T-cell (primary cell): Measurements from ENCODE around the gene CTRB1. TPM values are rescaled to one million over a fixed set of nuclear protein-coding genes. Genes with fewer than 3 reads are reported as not detected.

ENCODE experiments used
- ATAC-seq, 4 experiments: fragments of 200-7000 bp in 3 of 4; fragments of 150-1000 bp in 1 of 4; cut with Tn5 transposase; replicated peaks in 1 of 4; 1 replicate in 3 of 4; 2 replicates in 1 of 4; pipeline ENCODE4 v1.10.0; 2021; ENCODE audit warnings: moderate library complexity in 3 of 4, mild to moderate bottlenecking in 2 of 4, moderate number of reproducible peaks in 1 of 4
- CTCF ChIA-PET, 2 donors: fragments of 300-600 bp; sonication (Branson Sonifier 250); formaldehyde crosslinking; loops; one replicate each; lab custom pipeline; 2022; ENCODE audit warnings: antibody characterized with exemption in 2 of 2; lab: Charles Lee
- POLR2A ChIA-PET, 2 donors: fragments of 300-600 bp; sonication (Branson Sonifier 250); formaldehyde crosslinking; loops; one replicate each; lab custom pipeline; 2022; ENCODE audit warnings: antibody characterized with exemption in 2 of 2; lab: Charles Lee
- DNase-seq, 35 experiments: peaks; one replicate each; pipeline versions ENCODE4 v3.0.0 to v3.0.0-alpha.2; 2013 to 2023
- H3K27ac ChIP-seq: one replicate; pipeline ENCODE4 v1.5.1; 2013; ENCODE audit warnings: low read length
- H3K27me3 ChIP-seq, 2 experiments: replicated peaks in 1 of 2; 1 replicate in 1 of 2; 2 replicates in 1 of 2; pipeline versions ENCODE4 v1.6.1 to v1.7.0; 2013; ENCODE audit warnings: low read length in 1 of 2, mixed read lengths in 1 of 2; ENCODE audit not compliant: control insufficient read depth in 2 of 2, insufficient read depth in 2 of 2; ENCODE audit errors: extremely low read depth in 1 of 2
- H3K36me3 ChIP-seq, 2 donors: 1 replicate in 1 of 2; 2 replicates in 1 of 2; pipeline versions ENCODE4 v1.6.1 to v1.7.0; 2013; ENCODE audit warnings: low read length in 1 of 2; ENCODE audit not compliant: control insufficient read depth in 2 of 2, insufficient read depth in 1 of 2; ENCODE audit errors: extremely low read depth in 1 of 2
- H3K4me1 ChIP-seq, 2 experiments: 1 replicate in 1 of 2; 2 replicates in 1 of 2; pipeline versions ENCODE4 v1.6.1 to v1.7.0; 2013; ENCODE audit warnings: low read length in 2 of 2, mixed read lengths in 1 of 2; ENCODE audit not compliant: insufficient read depth in 2 of 2, control insufficient read depth in 1 of 2; ENCODE audit errors: extremely low read depth in 1 of 2
- H3K4me3 ChIP-seq, 2 donors: 1 replicate in 1 of 2; 2 replicates in 1 of 2; pipeline versions ENCODE4 v1.5.1 to v1.7.0; 2013; ENCODE audit warnings: mild to moderate bottlenecking in 2 of 2, low read length in 1 of 2, moderate library complexity in 1 of 2; ENCODE audit not compliant: control insufficient read depth in 1 of 2; ENCODE audit errors: extremely low read depth in 1 of 2
- H3K9me3 ChIP-seq: 2 replicates; pipeline ENCODE4 v1.7.0; 2013
- H3K27ac Mint-ChIP-seq, 2 donors: one replicate each; pipeline ENCODE4 v1.8.0; 2020 to 2021; ENCODE audit warnings: mild to moderate bottlenecking in 2 of 2, mixed read lengths in 2 of 2
- H3K27me3 Mint-ChIP-seq, 2 donors: one replicate each; pipeline ENCODE4 v1.8.0; 2021 to 2022; ENCODE audit warnings: mixed read lengths in 2 of 2
- H3K36me3 Mint-ChIP-seq: one replicate; pipeline ENCODE4 v1.8.0; 2021; ENCODE audit warnings: mixed read lengths
- H3K4me1 Mint-ChIP-seq, 3 donors: one replicate each; pipeline ENCODE4 v1.8.0; 2020 to 2022; ENCODE audit warnings: mixed read lengths in 3 of 3, mild to moderate bottlenecking in 1 of 3
- H3K4me3 Mint-ChIP-seq, 3 donors: one replicate each; pipeline ENCODE4 v1.8.0; 2020 to 2022; ENCODE audit warnings: mild to moderate bottlenecking in 3 of 3, mixed read lengths in 3 of 3, moderate library complexity in 3 of 3
- H3K9me3 Mint-ChIP-seq, 3 donors: one replicate each; pipeline ENCODE4 v1.8.0; 2020 to 2022; ENCODE audit warnings: mixed read lengths in 3 of 3
- WGBS: methylation state at CpG from one replicate; pipeline ENCODE4 v1.1.5; 2013; ENCODE audit warnings: missing lambda C conversion rate; ENCODE audit not compliant: insufficient coverage; 5-methylcytosine and 5-hydroxymethylcytosine counted together
- total RNA-seq, 35 experiments: library from RNA in 6 of 35; stranded (reverse) in 6 of 35; fragments of 120-200 nt in 1 of 35; gene quantifications; one replicate each; pipeline versions ENCODE4 v1.2.1 to v1.2.4 and lab custom pipeline; 2013 to 2026

Gene CTRB1
- total RNA-seq, 5 donors from 2014 or later (not counting 1 experiment from before 2014, with no cell fraction given), result 6.1 to 8.3 (median 7.9) TPM; not detected in 2

GRCh38 chr16:75195811-75196790 lies 22.7 kb upstream of the CTRB1 start:
- Mint-ChIP-seq H3K36me3 (no peaks in the 10 kb centered on the region), H3K27me3 (peaks cover 16 to 18% of the 10 kb centered on the region in 2 donors), H3K9me3 (no peaks in the 10 kb centered on the region), H3K4me1 (peaks cover 8 to 11% (median 10%) of the 10 kb centered on the region in 3 donors), H3K27ac (no peak overlapping the region), H3K4me3 (no peak overlapping the region)
- H3K27me3 ChIP-seq, result peaks cover 0 to 32% of the 10 kb centered on the region in 2 experiments
- no peak overlapping the region for H3K4me3 ChIP-seq
- ChIA-PET CTCF (interaction anchor here (0.6 to 1.0 kb wide), 4 partner anchors 12 to 209 kb away, joined by 3 to 11 read pairs (median 4); no protein-coding TSS in a partner anchor), POLR2A (no interaction called here)
- H3K4me1 ChIP-seq, result peaks cover under 1 to 9% of the 10 kb centered on the region in 2 experiments
- DNase-seq (no peak), ATAC-seq (no peak)
- H3K9me3 ChIP-seq, result no peaks in the 10 kb centered on the region
- H3K27ac ChIP-seq, result no peak overlapping the region
- 84% methylated on average over 24 of the region's 24 CpGs for WGBS
- no peaks in the 10 kb centered on the region for H3K36me3 ChIP-seq

- WGBS, result 75% methylated on average over 6 of the region's 9 CpGs
- ATAC-seq, result no peak
- no peak for DNase-seq
- H3K27ac Mint-ChIP-seq, result no peak overlapping the region
- CTCF ChIA-PET, result interaction anchor here (0.6 to 1.0 kb wide), 3 partner anchors 13 to 185 kb away, joined by 3 to 6 read pairs (median 3); no protein-coding TSS in a partner anchor
- Histone ChIP-seq H3K27ac (no peak overlapping the region), H3K27me3 (peaks cover 0 to 32% of the 10 kb centered on the region in 2 experiments), H3K9me3 (no peaks in the 10 kb centered on the region), H3K4me3 (no peak overlapping the region), H3K4me1 (peaks cover 2 to 14% of the 10 kb centered on the region in 2 experiments), H3K36me3 (no peaks in the 10 kb centered on the region)
- H3K9me3 Mint-ChIP-seq, result no peaks in the 10 kb centered on the region
- peaks cover 16 to 18% of the 10 kb centered on the region in 2 donors for H3K27me3 Mint-ChIP-seq
- no peaks in the 10 kb centered on the region for H3K36me3 Mint-ChIP-seq
- H3K4me3 Mint-ChIP-seq, result no peak overlapping the region
- peaks cover 15 to 16% (median 16%) of the 10 kb centered on the region in 3 donors for H3K4me1 Mint-ChIP-seq
- POLR2A ChIA-PET, result no interaction called here
Measured at GRCh38 chr16:75196836-75197235, 22.0 kb upstream of the CTRB1 start.

GRCh38 chr16:75197522-75198134 lies 21.2 kb upstream of the CTRB1 start:
- WGBS, result 51% methylated on average over 9 of the region's 14 CpGs
- DNase-seq (no peak), ATAC-seq (no peak)
- peaks cover 15 to 18% of the 10 kb centered on the region in 2 donors for H3K27me3 Mint-ChIP-seq
- H3K36me3 Mint-ChIP-seq, result no peaks in the 10 kb centered on the region
- H3K27ac ChIP-seq, result no peak overlapping the region
- no peak overlapping the region for H3K27ac Mint-ChIP-seq
- H3K4me1 ChIP-seq, result peaks cover 2 to 17% of the 10 kb centered on the region in 2 experiments
- H3K9me3 ChIP-seq, result no peaks in the 10 kb centered on the region
- ChIA-PET POLR2A (no interaction called here), CTCF (interaction anchor here (0.6 to 2.9 kb wide), 9 partner anchors 36 to 267 kb away, joined by 3 to 61 read pairs (median 3); partner anchors contain the start of genes CFDP1 (in 1 of the 2) and TMEM170A (in 1 of the 2))
- no peaks in the 10 kb centered on the region for H3K36me3 ChIP-seq
- peaks cover 18 to 20% (median 18%) of the 10 kb centered on the region in 3 donors for H3K4me1 Mint-ChIP-seq
- H3K4me3 Mint-ChIP-seq, result no peak overlapping the region
- H3K9me3 Mint-ChIP-seq, result no peaks in the 10 kb centered on the region
- H3K4me3 ChIP-seq, result no peak overlapping the region
- H3K27me3 ChIP-seq, result peaks cover 0 to 32% of the 10 kb centered on the region in 2 experiments

GRCh38 chr16:75198135-75198600 lies 20.6 kb upstream of the CTRB1 start:
- no peaks in the 10 kb centered on the region for H3K9me3 Mint-ChIP-seq
- H3K4me1 Mint-ChIP-seq, result peaks cover 18 to 20% (median 18%) of the 10 kb centered on the region in 3 donors
- Histone ChIP-seq H3K27me3 (peaks cover 0 to 32% of the 10 kb centered on the region in 2 experiments), H3K4me1 (peaks cover 2 to 17% of the 10 kb centered on the region in 2 experiments), H3K36me3 (no peaks in the 10 kb centered on the region), H3K4me3 (no peak overlapping the region), H3K27ac (no peak overlapping the region), H3K9me3 (no peaks in the 10 kb centered on the region)
- no peak for ATAC-seq
- DNase-seq, result no peak
- H3K4me3 Mint-ChIP-seq, result no peak overlapping the region
- CTCF ChIA-PET, result interaction anchor here (0.6 to 2.9 kb wide), 12 partner anchors 25 to 267 kb away, joined by 3 to 61 read pairs (median 9); partner anchors contain the start of genes CFDP1 (in 1 of the 2) and TMEM170A (in 1 of the 2)
- POLR2A ChIA-PET, result no interaction called here
- 51% methylated on average over 12 of the region's 18 CpGs for WGBS
- H3K27ac Mint-ChIP-seq, result no peak overlapping the region
- H3K27me3 Mint-ChIP-seq, result peaks cover 10 to 18% of the 10 kb centered on the region in 2 donors
- H3K36me3 Mint-ChIP-seq, result no peaks in the 10 kb centered on the region

- H3K4me3 ChIP-seq, result no peak overlapping the region
- no peak for DNase-seq
- no peaks in the 10 kb centered on the region for H3K36me3 ChIP-seq
- no peak for ATAC-seq
- H3K4me1 Mint-ChIP-seq, result peaks cover 18 to 20% (median 18%) of the 10 kb centered on the region in 3 donors
- no peaks in the 10 kb centered on the region for H3K36me3 Mint-ChIP-seq
- CTCF ChIA-PET, result interaction anchor here (0.5 to 0.7 kb wide), 9 partner anchors 31 to 1967 kb away, joined by 3 to 6 read pairs (median 3); no protein-coding TSS in a partner anchor
- WGBS, result 93% methylated on average over 5 of the region's 13 CpGs
- peak overlapping the region; percentile 88 to 90 for H3K27ac Mint-ChIP-seq
- H3K4me3 Mint-ChIP-seq, result no peak overlapping the region
- peaks cover 2 to 17% of the 10 kb centered on the region in 2 experiments for H3K4me1 ChIP-seq
- peaks cover 0 to 18% of the 10 kb centered on the region in 2 experiments for H3K27me3 ChIP-seq
- H3K27ac ChIP-seq, result no peak overlapping the region
- H3K27me3 Mint-ChIP-seq, result peaks cover 10 to 13% of the 10 kb centered on the region in 2 donors
- H3K9me3 ChIP-seq, result no peaks in the 10 kb centered on the region
- POLR2A ChIA-PET, result interaction anchor here (0.6 to 0.7 kb wide), 4 partner anchors 19 to 572 kb away, joined by 3 to 5 read pairs (median 4); no protein-coding TSS in a partner anchor
- no peaks in the 10 kb centered on the region for H3K9me3 Mint-ChIP-seq
Measured at GRCh38 chr16:75202069-75202590, 16.7 kb upstream of the CTRB1 start.
